OCI-LY7 (cell line): Measurements from ENCODE around the gene OGDH.

Source experiments
- CTCF ChIP-seq: fragments of 200-600 bp; sonication (generic); conservative IDR thresholded peaks from 2 replicates; pipeline ENCODE4 v1.5.1; 2014; ENCODE audit warnings: mild to moderate bottlenecking, antibody characterized with exemption, low read length, moderate library complexity, mixed read lengths
- EZH2phosphoT487 ChIP-seq: fragments of 200-600 bp; sonication (generic); IDR thresholded peaks from 2 replicates; pipeline ENCODE4 v1.6.1; 2018; ENCODE audit warnings: low read depth, borderline replicate concordance, mild to moderate bottlenecking, mixed run types, antibody characterized with exemption, low read length, moderate library complexity, mixed read lengths

- TF ChIP-seq CTCF (no peak), EZH2phosphoT487 (no peak)
Observed at GRCh38 chr7:44654255-44654796, 47.9 kb downstream of the OGDH start.
